Ectodermal cell (in vitro differentiated cells): Measurements from ENCODE around the gene SPECC1.

Source experiments
- H3K27ac ChIP-seq: 2 replicates; pipeline ENCODE4 v1.7.0; 2013; ENCODE audit warnings: mild to moderate bottlenecking, low read depth, low read length; ENCODE audit not compliant: insufficient read depth, poor library complexity, severe bottlenecking
- H3K27me3 ChIP-seq: 2 replicates; pipeline ENCODE4 v1.7.0; 2013; ENCODE audit warnings: mild to moderate bottlenecking, low read length; ENCODE audit not compliant: insufficient read depth, control insufficient read depth, poor library complexity, severe bottlenecking
- H3K36me3 ChIP-seq: one replicate; pipeline ENCODE4 v1.7.0; 2013; ENCODE audit warnings: low read length; ENCODE audit not compliant: control insufficient read depth, insufficient read depth
- H3K4me1 ChIP-seq: one replicate; pipeline ENCODE4 v1.7.0; 2013; ENCODE audit warnings: low read length; ENCODE audit not compliant: control insufficient read depth, insufficient read depth
- H3K4me3 ChIP-seq: 2 replicates; pipeline ENCODE4 v1.7.0; 2013; ENCODE audit warnings: low read depth, low read length, control low read depth; ENCODE audit not compliant: insufficient read depth
- H3K9me3 ChIP-seq: 2 replicates; pipeline ENCODE4 v1.7.0; 2013; ENCODE audit warnings: mild to moderate bottlenecking, low read length, moderate library complexity; ENCODE audit not compliant: control insufficient read depth
- WGBS, 2 experiments: methylation state at CpG; one replicate each; pipeline ENCODE4 v1.1.7; 2013; ENCODE audit warnings: missing lambda C conversion rate in 2 of 2; 5-methylcytosine and 5-hydroxymethylcytosine counted together

Gene SPECC1

DNA sequence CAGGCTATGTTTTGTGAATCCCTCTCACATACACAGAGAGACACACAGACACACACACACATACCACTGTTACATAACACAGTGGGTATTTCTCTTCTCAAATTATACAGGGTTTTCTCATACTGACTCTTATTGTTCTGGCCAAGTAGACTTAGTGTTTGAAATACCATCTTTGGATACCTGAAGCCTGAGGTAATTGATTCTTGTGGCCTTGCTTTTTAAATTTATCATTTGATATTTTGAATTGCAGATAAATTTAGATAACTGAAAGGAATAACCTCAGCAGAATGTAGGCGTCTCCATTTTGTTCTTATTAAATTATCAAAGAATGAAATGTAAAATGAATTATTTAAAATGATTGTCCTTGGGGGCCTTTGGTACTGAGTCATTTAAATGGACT, 234.4 kb downstream of the SPECC1 start:
- WGBS, 2 experiments: 80% methylated on average over 1 of the region's 1 CpG; no CpG with 5 or more reads in 1 of the 2 experiments

DNA sequence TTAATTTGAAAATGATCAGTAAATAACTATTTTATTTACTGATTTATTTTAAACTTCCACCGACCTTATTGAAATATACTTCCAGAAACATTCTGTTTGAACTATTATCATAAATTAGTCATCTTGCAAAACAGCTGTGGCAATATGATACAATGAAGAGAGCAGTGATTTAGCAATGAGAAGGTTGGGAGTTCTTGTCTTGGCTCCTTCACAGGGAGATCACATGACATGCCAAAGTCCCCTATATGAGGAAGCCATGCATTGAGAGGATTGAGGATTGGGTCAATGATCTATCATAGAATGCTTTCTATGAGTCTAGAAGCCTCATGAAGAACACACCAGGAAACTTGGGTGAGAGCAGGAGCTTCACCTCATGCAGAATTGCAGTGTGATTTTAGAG, 235.5 kb downstream of the SPECC1 start:
- no peak overlapping the region for H3K27ac ChIP-seq
- WGBS, 2 experiments: 80% methylated on average over 1 of the region's 1 CpG; no CpG with 5 or more reads in 1 of the 2 experiments

More for the DNA sequence above, 234.4 kb downstream of the SPECC1 start:
- no peak overlapping the region for H3K4me3 ChIP-seq
- H3K36me3 ChIP-seq: peaks cover 12% of the 10 kb centered on the region
- no peaks in the 10 kb centered on the region for H3K27me3 ChIP-seq
- H3K4me1 ChIP-seq: no peaks in the 10 kb centered on the region
- no peak overlapping the region for H3K27ac ChIP-seq
- no peaks in the 10 kb centered on the region for H3K9me3 ChIP-seq

DNA sequence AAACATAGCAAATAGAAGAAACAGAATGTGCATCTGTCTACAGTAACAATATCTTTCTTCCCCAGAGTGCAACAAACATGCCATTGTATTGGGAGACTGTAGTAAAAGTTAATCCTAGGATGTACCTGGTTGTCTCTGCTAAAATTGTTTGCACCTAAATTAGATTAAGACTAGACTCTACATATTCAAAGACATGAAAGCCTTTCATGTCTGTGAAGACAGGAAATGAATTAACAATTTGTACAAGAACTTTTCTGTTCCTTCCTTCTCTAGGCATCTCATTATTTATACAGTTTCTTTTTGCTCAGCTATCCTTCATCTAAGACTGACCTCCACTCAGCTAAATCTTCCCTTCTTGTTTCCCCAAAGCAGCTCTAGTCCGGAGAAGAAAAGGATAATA, 237.5 kb downstream of the SPECC1 start:
- H3K27me3 ChIP-seq: no peaks in the 10 kb centered on the region
- H3K27ac ChIP-seq: no peak overlapping the region
- WGBS, 2 experiments: 100% methylated on average over 1 of the region's 1 CpG; no CpG with 5 or more reads in 1 of the 2 experiments
- no peak overlapping the region for H3K4me3 ChIP-seq
- no peaks in the 10 kb centered on the region for H3K4me1 ChIP-seq
- peaks cover 2% of the 10 kb centered on the region for H3K9me3 ChIP-seq
- H3K36me3 ChIP-seq: peaks cover 18% of the 10 kb centered on the region

More for the DNA sequence above, 235.5 kb downstream of the SPECC1 start:
- Histone ChIP-seq H3K36me3 (peaks cover 18% of the 10 kb centered on the region), H3K27me3 (no peaks in the 10 kb centered on the region), H3K9me3 (peaks cover 2% of the 10 kb centered on the region), H3K4me1 (no peaks in the 10 kb centered on the region), H3K4me3 (no peak overlapping the region)

DNA sequence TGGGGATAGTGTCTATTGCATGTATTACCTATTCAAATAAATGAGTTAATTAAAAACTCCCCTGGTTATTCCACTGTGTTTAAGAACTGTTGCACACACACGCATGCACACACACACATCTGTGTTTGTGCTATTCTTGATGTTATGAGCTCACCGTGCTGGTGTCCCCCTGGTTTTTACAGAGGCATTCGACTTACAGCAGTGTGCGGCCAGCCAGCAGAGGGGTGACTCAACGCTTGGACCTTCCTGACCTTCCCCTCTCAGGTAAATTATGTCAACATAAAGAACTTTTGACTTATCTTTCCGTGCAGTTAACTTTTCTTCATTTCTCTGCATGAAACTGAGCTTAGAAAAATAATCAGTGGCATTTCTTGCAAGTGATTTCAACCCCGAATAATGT, 244.2 kb downstream of the SPECC1 start:
- Histone ChIP-seq H3K27me3 (no peaks in the 10 kb centered on the region), H3K27ac (no peak overlapping the region), H3K36me3 (peaks cover 17% of the 10 kb centered on the region), H3K9me3 (peaks cover 2% of the 10 kb centered on the region), H3K4me3 (no peak overlapping the region), H3K4me1 (no peaks in the 10 kb centered on the region)
- WGBS, 2 experiments: 95% methylated on average over 7 of the region's 7 CpGs

DNA sequence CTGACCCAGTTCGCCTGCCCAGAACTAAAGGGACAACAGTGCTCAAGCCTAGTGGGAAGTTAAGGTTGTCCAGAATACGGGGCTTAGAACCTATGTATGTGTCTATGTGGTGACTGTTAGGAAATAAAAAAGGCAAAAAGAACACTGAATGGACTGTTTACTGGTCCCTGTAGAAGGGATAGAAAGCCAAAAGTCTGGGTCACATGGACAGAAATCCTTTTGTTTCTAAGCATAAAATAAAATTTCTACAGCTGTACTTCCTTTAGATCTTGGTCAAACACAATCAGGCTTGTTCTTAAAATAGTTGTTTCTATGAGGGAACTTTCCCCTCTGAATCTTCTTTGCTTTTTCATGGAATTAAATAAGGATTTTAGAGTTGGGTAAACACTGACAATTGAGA, 245.4 kb downstream of the SPECC1 start:
- H3K27me3 ChIP-seq: no peaks in the 10 kb centered on the region
- H3K27ac ChIP-seq: no peak overlapping the region
- no peaks in the 10 kb centered on the region for H3K4me1 ChIP-seq
- 92 to 95% methylated on average over 2 of the region's 2 CpGs for WGBS, 2 experiments
- no peaks in the 10 kb centered on the region for H3K9me3 ChIP-seq
- no peak overlapping the region for H3K4me3 ChIP-seq
- H3K36me3 ChIP-seq: peaks cover 10% of the 10 kb centered on the region

DNA sequence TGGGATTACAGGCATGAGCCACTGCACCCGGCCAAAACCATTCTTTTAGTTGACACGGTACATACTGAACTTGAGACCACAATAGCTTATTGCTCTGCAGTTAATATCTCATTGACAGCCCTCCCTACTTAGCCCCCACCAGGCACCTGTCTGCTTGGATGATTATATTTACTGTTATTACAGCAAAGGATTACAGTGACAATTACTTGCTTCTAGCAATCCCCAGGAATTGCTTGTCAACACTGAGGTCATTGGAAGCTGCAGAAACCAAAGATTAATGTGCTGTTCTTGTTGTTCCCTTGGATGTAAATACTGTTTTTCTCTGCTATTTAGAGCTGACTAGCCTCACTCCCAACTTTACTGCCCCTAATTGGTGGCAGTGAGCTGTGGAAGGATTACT, 247.0 kb downstream of the SPECC1 start:
- no peaks in the 10 kb centered on the region for H3K27me3 ChIP-seq
- H3K27ac ChIP-seq: no peak overlapping the region
- 97 to 100% methylated on average over 2 of the region's 2 CpGs for WGBS, 2 experiments
- H3K4me3 ChIP-seq: no peak overlapping the region
- H3K9me3 ChIP-seq: no peaks in the 10 kb centered on the region
- peaks cover 8% of the 10 kb centered on the region for H3K36me3 ChIP-seq
- no peaks in the 10 kb centered on the region for H3K4me1 ChIP-seq

DNA sequence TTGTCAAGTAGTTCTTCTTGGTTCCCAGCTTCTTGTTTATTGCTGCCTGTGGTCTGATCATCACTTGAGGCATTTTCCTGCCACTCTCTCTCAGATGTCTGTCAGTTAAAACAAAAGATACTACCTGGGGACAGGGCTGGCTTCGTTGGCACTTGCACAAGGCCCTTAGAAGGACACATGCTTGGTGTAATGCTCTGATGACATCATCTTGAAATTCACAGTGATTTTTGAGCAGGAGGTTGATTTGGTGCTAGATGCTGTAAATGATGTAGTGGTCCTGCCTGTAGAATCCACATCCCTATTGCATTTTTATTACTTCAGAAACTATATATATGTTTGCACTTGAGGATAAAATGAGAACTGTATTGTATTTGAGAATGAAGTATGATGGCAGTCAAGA, 247.8 kb downstream of the SPECC1 start:
- 92 to 100% methylated on average over 1 of the region's 1 CpG for WGBS, 2 experiments

DNA sequence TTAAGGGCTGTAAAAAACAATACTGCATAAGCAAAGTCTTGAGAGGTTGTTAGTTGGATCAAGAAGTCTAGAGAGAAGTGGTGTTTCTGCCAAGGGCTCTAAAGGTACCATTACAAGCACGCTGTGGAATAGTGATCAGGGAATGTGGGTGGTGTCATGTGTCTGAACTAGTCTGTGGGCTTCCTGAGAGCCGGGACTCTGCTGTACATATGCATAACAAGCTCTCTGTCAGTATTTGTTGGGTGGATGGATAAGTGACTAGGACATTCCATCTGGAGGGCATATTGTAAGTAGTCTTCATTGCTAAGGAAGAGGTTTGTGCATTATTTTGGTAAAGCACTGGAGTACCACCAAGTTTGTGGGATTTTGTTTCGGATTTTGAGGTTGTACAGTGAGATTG, 248.6 kb downstream of the SPECC1 start:
- Histone ChIP-seq H3K4me3 (no peak overlapping the region), H3K9me3 (no peaks in the 10 kb centered on the region), H3K27ac (no peak overlapping the region), H3K27me3 (no peaks in the 10 kb centered on the region), H3K36me3 (peaks cover 8% of the 10 kb centered on the region), H3K4me1 (peaks cover 2% of the 10 kb centered on the region)
- WGBS, 2 experiments: 92 to 95% methylated on average over 3 of the region's 3 CpGs

More for the DNA sequence above, 247.8 kb downstream of the SPECC1 start:
- Histone ChIP-seq H3K36me3 (peaks cover 8% of the 10 kb centered on the region), H3K27ac (no peak overlapping the region), H3K27me3 (no peaks in the 10 kb centered on the region), H3K4me1 (no peaks in the 10 kb centered on the region), H3K4me3 (no peak overlapping the region), H3K9me3 (no peaks in the 10 kb centered on the region)

DNA sequence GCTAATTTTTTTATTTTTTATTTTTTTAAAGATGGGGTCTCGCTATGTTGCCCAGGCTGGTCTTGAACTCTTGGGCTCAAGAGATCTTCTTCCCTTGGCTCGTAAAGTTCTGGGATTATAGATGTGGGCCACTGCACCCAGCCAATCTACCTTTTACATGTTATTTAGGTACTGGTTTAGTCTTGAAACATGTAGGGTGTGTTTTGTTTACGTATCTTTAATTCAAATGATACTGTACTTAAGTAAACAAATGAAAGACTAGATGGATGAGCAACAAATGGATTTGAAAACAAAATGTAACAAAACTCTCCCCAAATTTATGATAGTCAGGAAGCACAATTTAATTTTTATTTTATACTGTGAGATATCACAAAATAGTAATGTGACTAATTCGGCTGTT, 250.5 kb downstream of the SPECC1 start:
- no peak overlapping the region for H3K4me3 ChIP-seq
- peaks cover 8% of the 10 kb centered on the region for H3K36me3 ChIP-seq
- H3K27ac ChIP-seq: no peak overlapping the region
- no peaks in the 10 kb centered on the region for H3K27me3 ChIP-seq
- H3K9me3 ChIP-seq: no peaks in the 10 kb centered on the region
- WGBS, 2 experiments: 97 to 100% methylated on average over 2 to 3 of the region's 4 CpGs
- H3K4me1 ChIP-seq: peaks cover 4% of the 10 kb centered on the region

DNA sequence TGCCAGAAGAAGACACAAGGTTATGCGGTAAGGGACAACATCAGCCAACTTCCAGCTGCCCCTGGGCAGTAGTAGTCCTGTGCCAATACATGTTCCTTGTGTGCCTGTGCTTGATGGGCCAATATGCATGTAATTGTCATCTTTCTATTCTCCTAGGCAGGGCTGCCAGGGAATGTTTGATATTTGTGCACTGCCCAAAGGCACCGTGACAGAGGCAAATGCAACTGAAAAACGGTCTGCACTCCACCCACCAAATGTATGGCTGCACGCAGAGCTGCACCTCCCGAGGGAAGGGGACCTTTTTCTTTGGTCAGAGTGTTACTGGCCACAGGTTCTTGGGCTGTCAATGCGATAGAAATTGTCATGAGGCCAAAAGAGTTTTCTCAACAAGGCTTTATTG, 251.1 kb downstream of the SPECC1 start:
- Histone ChIP-seq H3K4me3 (no peak overlapping the region), H3K9me3 (no peaks in the 10 kb centered on the region), H3K27ac (no peak overlapping the region), H3K4me1 (peaks cover 4% of the 10 kb centered on the region), H3K36me3 (peaks cover 8% of the 10 kb centered on the region), H3K27me3 (no peaks in the 10 kb centered on the region)
- WGBS, 2 experiments: 94% methylated on average over 6 of the region's 6 CpGs
